IMR-90 (cell line): Measurements from ENCODE around the gene PLCL1. TPM values are rescaled to one million over a fixed set of nuclear protein-coding genes. Genes with fewer than 3 reads are reported as not detected.

Experiments used
- ATAC-seq: fragments of 200-7000 bp; cut with Tn5 transposase; 2 replicates; pipeline ENCODE4 v1.9.1; 2020; ENCODE audit warnings: low read depth, mild to moderate bottlenecking, moderate library complexity
- BruUV-seq: library from RNA; stranded (reverse); fragments of 400-500 nt; replicated peaks from 2 replicates; lab custom pipeline; 2021; lab: Mats Ljungman, UMichigan
- CTCF ChIA-PET: fragments of 300-600 bp; formaldehyde crosslinking; extraction: SDS; loops from one replicate; lab custom pipeline; 2021; ENCODE audit warnings: antibody characterized with exemption; lab: Yijun Ruan, JAX
- POLR2A ChIA-PET: fragments of 300-600 bp; sonication (Branson Sonifier 250); formaldehyde crosslinking; loops from one replicate; lab custom pipeline; 2022; ENCODE audit warnings: antibody characterized with exemption; ENCODE audit not compliant: unreplicated experiment; lab: Charles Lee
- DNase-seq: peaks from one replicate; pipeline ENCODE4 v3.0.0; 2013
- H2AFZ ChIP-seq: replicated peaks from 2 replicates; pipeline ENCODE3; 2013; ENCODE audit warnings: low read length, mild to moderate bottlenecking; ENCODE audit not compliant: poor library complexity
- H2AK5ac ChIP-seq: 2 replicates; pipeline ENCODE4 v1.6.1; 2013; ENCODE audit warnings: low read depth, low read length, inconsistent platforms
- H2AK9ac ChIP-seq: replicated peaks from 2 replicates; pipeline ENCODE3; 2013; ENCODE audit warnings: mild to moderate bottlenecking, low read depth, low read length, moderate library complexity; ENCODE audit not compliant: poor library complexity
- H2BK120ac ChIP-seq: 2 replicates; pipeline ENCODE4 v1.6.1; 2013; ENCODE audit warnings: low read depth, low read length, inconsistent platforms
- H2BK15ac ChIP-seq: 3 replicates; pipeline ENCODE4 v1.6.1; 2013; ENCODE audit warnings: low read depth, low read length, inconsistent platforms
- H2BK20ac ChIP-seq: 2 replicates; pipeline ENCODE4 v1.6.1; 2013; ENCODE audit warnings: low read depth, mild to moderate bottlenecking, inconsistent platforms, low read length, moderate library complexity
- H2BK5ac ChIP-seq: 2 replicates; pipeline ENCODE4 v1.6.1; 2013; ENCODE audit warnings: mild to moderate bottlenecking, low read depth, low read length, inconsistent platforms; ENCODE audit not compliant: poor library complexity, severe bottlenecking
- H3K14ac ChIP-seq: replicated peaks from 2 replicates; pipeline ENCODE4 v1.6.1; 2013; ENCODE audit warnings: low read depth, low read length, inconsistent platforms
- H3K18ac ChIP-seq: 2 replicates; pipeline ENCODE4 v1.6.1; 2013; ENCODE audit warnings: low read depth, low read length, control low read depth
- H3K23ac ChIP-seq: 2 replicates; pipeline ENCODE4 v1.6.1; 2013; ENCODE audit warnings: low read depth, low read length, inconsistent platforms
- H3K27ac ChIP-seq: 2 replicates; pipeline ENCODE4 v1.5.1; 2013; ENCODE audit warnings: mild to moderate bottlenecking, control low read depth, low read length; ENCODE audit not compliant: insufficient read depth
- H3K27me3 ChIP-seq: 2 replicates; pipeline ENCODE4 v1.6.1; 2013; ENCODE audit warnings: low read length; ENCODE audit not compliant: control insufficient read depth, insufficient read depth
- H3K36me3 ChIP-seq: 2 replicates; pipeline ENCODE4 v1.6.1; 2013; ENCODE audit warnings: low read length, mixed read lengths; ENCODE audit not compliant: control insufficient read depth, insufficient read depth
- H3K4ac ChIP-seq: 2 replicates; pipeline ENCODE4 v1.6.1; 2013; ENCODE audit warnings: low read depth, low read length, inconsistent platforms
- H3K4me1 ChIP-seq: 2 replicates; pipeline ENCODE4 v1.6.1; 2013; ENCODE audit warnings: low read length, mixed read lengths; ENCODE audit not compliant: control insufficient read depth, insufficient read depth
- H3K4me2 ChIP-seq: 2 replicates; pipeline ENCODE4 v1.6.1; 2013; ENCODE audit warnings: low read depth, mild to moderate bottlenecking, control low read depth, low read length, moderate library complexity
- H3K4me3 ChIP-seq: 2 replicates; pipeline ENCODE4 v1.5.1; 2013; ENCODE audit warnings: low read depth, mild to moderate bottlenecking, control low read depth, low read length, moderate library complexity; ENCODE audit not compliant: insufficient read depth
- H3K56ac ChIP-seq: 2 replicates; pipeline ENCODE4 v1.6.1; 2013; ENCODE audit warnings: low read length, inconsistent platforms; ENCODE audit not compliant: insufficient read depth; ENCODE audit errors: extremely low read depth
- H3K79me1 ChIP-seq, 2 experiments: 2 replicates each; pipeline ENCODE4 v1.6.1; 2013; ENCODE audit warnings: low read length in 2 of 2, inconsistent platforms in 1 of 2, low read depth in 1 of 2
- H3K9ac ChIP-seq: 2 replicates; pipeline ENCODE4 v1.6.1; 2013; ENCODE audit warnings: low read depth, low read length, control low read depth
- H3K9me1 ChIP-seq: 2 replicates; pipeline ENCODE4 v1.6.1; 2013; ENCODE audit warnings: low read length, inconsistent platforms; ENCODE audit not compliant: insufficient read depth
- H3K9me3 ChIP-seq: 2 replicates; pipeline ENCODE4 v1.6.1; 2013; ENCODE audit warnings: low read length; ENCODE audit not compliant: control insufficient read depth, insufficient read depth
- H4K20me1 ChIP-seq: 2 replicates; pipeline ENCODE4 v1.6.1; 2013; ENCODE audit warnings: low read length, inconsistent platforms; ENCODE audit not compliant: insufficient read depth
- H4K5ac ChIP-seq: 2 replicates; pipeline ENCODE4 v1.6.1; 2013; ENCODE audit warnings: mild to moderate bottlenecking, low read depth, low read length, control low read depth
- H4K8ac ChIP-seq, 2 experiments: 2 replicates each; pipeline ENCODE4 v1.6.1; 2013; ENCODE audit warnings: low read depth in 2 of 2, low read length in 2 of 2, control low read depth in 1 of 2, inconsistent platforms in 1 of 2
- H4K91ac ChIP-seq: 2 replicates; pipeline ENCODE4 v1.6.1; 2013; ENCODE audit warnings: low read depth, low read length, inconsistent platforms; ENCODE audit not compliant: insufficient read depth
- BHLHE40 ChIP-seq: fragments of 150-350 bp; IDR thresholded peaks from 2 replicates; pipeline ENCODE4 v1.6.1; 2016; ENCODE audit warnings: mild to moderate bottlenecking, low read depth, low read length
- CHD1 ChIP-seq: IDR thresholded peaks from 2 replicates; pipeline ENCODE4 v1.6.1; 2012; ENCODE audit warnings: low read depth, low read length, improper control_type of control experiment
- FOS ChIP-seq: fragments of 150-350 bp; IDR thresholded peaks from 2 replicates; pipeline ENCODE4 v1.6.1; 2016; ENCODE audit warnings: low read depth, low read length
- MAFK ChIP-seq: IDR thresholded peaks from 2 replicates; pipeline ENCODE4 v1.6.1; 2012; ENCODE audit warnings: low read depth, low read length, improper control_type of control experiment
- MAZ ChIP-seq: IDR thresholded peaks from 2 replicates; pipeline ENCODE4 v1.6.1; 2012; ENCODE audit warnings: low read depth, mild to moderate bottlenecking, low read length, improper control_type of control experiment, moderate library complexity, borderline replicate concordance
- MXI1 ChIP-seq: IDR thresholded peaks from 2 replicates; pipeline ENCODE4 v1.6.1; 2012; ENCODE audit warnings: low read depth, mild to moderate bottlenecking, low read length, moderate library complexity, borderline replicate concordance
- NFE2L2 ChIP-seq: fragments of 150-350 bp; IDR thresholded peaks from 2 replicates; pipeline ENCODE4 v1.6.1; 2016; ENCODE audit warnings: low read depth, mild to moderate bottlenecking, low read length
- POLR2A ChIP-seq: IDR thresholded peaks from 2 replicates; pipeline ENCODE4 v1.6.1; 2012; ENCODE audit warnings: mild to moderate bottlenecking, low read depth, low read length
- RAD21 ChIP-seq: IDR thresholded peaks from 2 replicates; pipeline ENCODE4 v1.6.1; 2012; ENCODE audit warnings: low read length, improper control_type of control experiment
- RCOR1 ChIP-seq: IDR thresholded peaks from 2 replicates; pipeline ENCODE4 v1.6.1; 2012; ENCODE audit warnings: mild to moderate bottlenecking, low read length, improper control_type of control experiment; ENCODE audit not compliant: insufficient replicate concordance
- RFX5 ChIP-seq: IDR thresholded peaks from 2 replicates; pipeline ENCODE4 v1.8.0; 2012; ENCODE audit warnings: low read depth, mild to moderate bottlenecking, low read length, moderate library complexity
- SMC3 ChIP-seq: fragments of 150-350 bp; IDR thresholded peaks from 2 replicates; pipeline ENCODE4 v1.6.1; 2016; ENCODE audit warnings: low read depth, mild to moderate bottlenecking, antibody characterized with exemption, low read length, moderate library complexity
- WGBS, 2 experiments: methylation state at CpG; one replicate each; pipeline versions ENCODE4 v1.1.5 to v1.1.7; 2013; ENCODE audit warnings: missing lambda C conversion rate in 2 of 2; ENCODE audit not compliant: insufficient read length in 1 of 2; ENCODE audit errors: extremely low coverage in 2 of 2; 5-methylcytosine and 5-hydroxymethylcytosine counted together
- dilution Hi-C: fragments of 300-500 bp; cut with HindIII; formaldehyde crosslinking; loops from one replicate; pipeline ENCODE4 v1.14.3; 2018; ENCODE audit warnings: low sequenced_read_pairs; ENCODE audit not compliant: unreplicated experiment
- in situ Hi-C: fragments of 300-500 bp; cut with MboI; formaldehyde crosslinking; loops from 3 replicates; pipeline ENCODE4 v1.14.3; 2019; ENCODE audit warnings: low sequenced_read_pairs, inconsistent platforms, mixed read lengths
- intact Hi-C: fragments of 100-400 bp; cut with micrococcal nuclease; formaldehyde crosslinking; loops from 2 replicates; pipeline ENCODE4 v1.10.0; 2022
- polyA plus RNA-seq, 3 experiments: library from polyadenylated mRNA; depleted of rRNA; stranded (reverse); fragments of >200 nt; gene quantifications; 2 replicates each; pipeline ENCODE4 v1.2.3, GENCODE V29; 2012; ENCODE audit warnings: low replicate concordance in 1 of 3
- total RNA-seq: library from RNA; depleted of rRNA; stranded (reverse); fragments of >200 nt; gene quantifications from 2 replicates; pipeline ENCODE4 v1.2.3, GENCODE V29; 2012
- TF ChIP-seq, protein P1 (sequence below): fragments of 150-350 bp; IDR thresholded peaks from 2 replicates; pipeline ENCODE4 v1.6.1; 2016; ENCODE audit warnings: low read depth, mild to moderate bottlenecking, low read length, moderate library complexity, borderline replicate concordance
- TF ChIP-seq, protein P2 (sequence below): conservative IDR thresholded peaks from 2 replicates; pipeline ENCODE4 v1.5.1; 2012; ENCODE audit warnings: mild to moderate bottlenecking, low read depth, low read length, improper control_type of control experiment
- TF ChIP-seq, protein P3 (sequence below): fragments of 150-350 bp; IDR thresholded peaks from 2 replicates; pipeline ENCODE4 v1.6.1; 2017; ENCODE audit warnings: mild to moderate bottlenecking, antibody characterized with exemption, low read length, low read depth

Gene PLCL1
- total and polyA plus RNA-seq, 2 of the 4 experiments (the other 2 are of a cell fraction), result 0.14 to 0.18 TPM

- Histone ChIP-seq H3K36me3 (no peaks in the 10 kb centered on the region), H3K14ac (no peak overlapping the region), H3K4me1 (no peaks in the 10 kb centered on the region), H3K9me1 (no peaks in the 10 kb centered on the region), H3K9ac (no peak overlapping the region), H3K23ac (no peak overlapping the region), H2BK15ac (no peak overlapping the region), H3K4me3 (no peak overlapping the region), H3K56ac (no peak overlapping the region), H3K4me2 (no peak overlapping the region), H2BK5ac (no peak overlapping the region), H3K27ac (no peak overlapping the region), H3K18ac (no peak overlapping the region), H2AK5ac (no peak overlapping the region), H4K91ac (no peak overlapping the region), H2AK9ac (no peak overlapping the region), H4K20me1 (no peaks in the 10 kb centered on the region), H2BK20ac (no peak overlapping the region), H3K4ac (no peak overlapping the region), H3K9me3 (no peaks in the 10 kb centered on the region), H3K27me3 (no peaks in the 10 kb centered on the region), H4K8ac (no peak overlapping the region), H2BK120ac (no peak overlapping the region), H4K5ac (no peak overlapping the region), H3K79me1 (no peaks in the 10 kb centered on the region), H2AFZ (no peak overlapping the region)
- in situ Hi-C loops, result no loop called here
- BruUV-seq, result no TSS peak
- ChIA-PET POLR2A (no interaction called here), CTCF (no interaction called here)
- DNase-seq, result no peak
- no CpG with 5 or more reads among the region's 2 CpGs for WGBS, 2 experiments
- dilution Hi-C loops, result no loop called here
- intact Hi-C loops, result no loop called here
- no peak for ATAC-seq
- TF ChIP-seq SMC3 (no peak), FOS (no peak), MAZ (no peak), RAD21 (no peak), MAFK (no peak), POLR2A (no peak), MXI1 (no peak), BHLHE40 (no peak), RCOR1 (no peak), RFX5 (no peak), CHD1 (no peak), NFE2L2 (no peak)
- TF ChIP-seq, protein P1, sequence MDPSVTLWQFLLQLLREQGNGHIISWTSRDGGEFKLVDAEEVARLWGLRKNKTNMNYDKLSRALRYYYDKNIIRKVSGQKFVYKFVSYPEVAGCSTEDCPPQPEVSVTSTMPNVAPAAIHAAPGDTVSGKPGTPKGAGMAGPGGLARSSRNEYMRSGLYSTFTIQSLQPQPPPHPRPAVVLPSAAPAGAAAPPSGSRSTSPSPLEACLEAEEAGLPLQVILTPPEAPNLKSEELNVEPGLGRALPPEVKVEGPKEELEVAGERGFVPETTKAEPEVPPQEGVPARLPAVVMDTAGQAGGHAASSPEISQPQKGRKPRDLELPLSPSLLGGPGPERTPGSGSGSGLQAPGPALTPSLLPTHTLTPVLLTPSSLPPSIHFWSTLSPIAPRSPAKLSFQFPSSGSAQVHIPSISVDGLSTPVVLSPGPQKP, result no peak
- TF ChIP-seq, protein P2, sequence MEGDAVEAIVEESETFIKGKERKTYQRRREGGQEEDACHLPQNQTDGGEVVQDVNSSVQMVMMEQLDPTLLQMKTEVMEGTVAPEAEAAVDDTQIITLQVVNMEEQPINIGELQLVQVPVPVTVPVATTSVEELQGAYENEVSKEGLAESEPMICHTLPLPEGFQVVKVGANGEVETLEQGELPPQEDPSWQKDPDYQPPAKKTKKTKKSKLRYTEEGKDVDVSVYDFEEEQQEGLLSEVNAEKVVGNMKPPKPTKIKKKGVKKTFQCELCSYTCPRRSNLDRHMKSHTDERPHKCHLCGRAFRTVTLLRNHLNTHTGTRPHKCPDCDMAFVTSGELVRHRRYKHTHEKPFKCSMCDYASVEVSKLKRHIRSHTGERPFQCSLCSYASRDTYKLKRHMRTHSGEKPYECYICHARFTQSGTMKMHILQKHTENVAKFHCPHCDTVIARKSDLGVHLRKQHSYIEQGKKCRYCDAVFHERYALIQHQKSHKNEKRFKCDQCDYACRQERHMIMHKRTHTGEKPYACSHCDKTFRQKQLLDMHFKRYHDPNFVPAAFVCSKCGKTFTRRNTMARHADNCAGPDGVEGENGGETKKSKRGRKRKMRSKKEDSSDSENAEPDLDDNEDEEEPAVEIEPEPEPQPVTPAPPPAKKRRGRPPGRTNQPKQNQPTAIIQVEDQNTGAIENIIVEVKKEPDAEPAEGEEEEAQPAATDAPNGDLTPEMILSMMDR, result no peak
- TF ChIP-seq, protein P3, sequence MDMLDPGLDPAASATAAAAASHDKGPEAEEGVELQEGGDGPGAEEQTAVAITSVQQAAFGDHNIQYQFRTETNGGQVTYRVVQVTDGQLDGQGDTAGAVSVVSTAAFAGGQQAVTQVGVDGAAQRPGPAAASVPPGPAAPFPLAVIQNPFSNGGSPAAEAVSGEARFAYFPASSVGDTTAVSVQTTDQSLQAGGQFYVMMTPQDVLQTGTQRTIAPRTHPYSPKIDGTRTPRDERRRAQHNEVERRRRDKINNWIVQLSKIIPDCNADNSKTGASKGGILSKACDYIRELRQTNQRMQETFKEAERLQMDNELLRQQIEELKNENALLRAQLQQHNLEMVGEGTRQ, result no peak
Observed at GRCh38 chr2:198177040-198177439, 372.6 kb downstream of the PLCL1 start.
